Tibial nerve (tissue), 3 donors: ENCODE data around the gene TXN.

Experiments
- CTCF ChIP-seq, 5 experiments: fragments of 200-600 bp in 3 of 5; fragments of 450-650 bp in 2 of 5; sonication (generic) in 3 of 5; IDR thresholded peaks; one replicate each; pipeline ENCODE4 v1.5.1; 2016 to 2019; ENCODE audit warnings: antibody characterized with exemption in 5 of 5, mild to moderate bottlenecking in 3 of 5, moderate library complexity in 2 of 5
- POLR2A ChIP-seq, 2 donors: fragments of 450-650 bp; IDR thresholded peaks; one replicate each; pipeline ENCODE4 v1.6.1; 2017; ENCODE audit warnings: antibody characterized with exemption in 2 of 2, mild to moderate bottlenecking in 2 of 2, moderate library complexity in 2 of 2

DNA sequence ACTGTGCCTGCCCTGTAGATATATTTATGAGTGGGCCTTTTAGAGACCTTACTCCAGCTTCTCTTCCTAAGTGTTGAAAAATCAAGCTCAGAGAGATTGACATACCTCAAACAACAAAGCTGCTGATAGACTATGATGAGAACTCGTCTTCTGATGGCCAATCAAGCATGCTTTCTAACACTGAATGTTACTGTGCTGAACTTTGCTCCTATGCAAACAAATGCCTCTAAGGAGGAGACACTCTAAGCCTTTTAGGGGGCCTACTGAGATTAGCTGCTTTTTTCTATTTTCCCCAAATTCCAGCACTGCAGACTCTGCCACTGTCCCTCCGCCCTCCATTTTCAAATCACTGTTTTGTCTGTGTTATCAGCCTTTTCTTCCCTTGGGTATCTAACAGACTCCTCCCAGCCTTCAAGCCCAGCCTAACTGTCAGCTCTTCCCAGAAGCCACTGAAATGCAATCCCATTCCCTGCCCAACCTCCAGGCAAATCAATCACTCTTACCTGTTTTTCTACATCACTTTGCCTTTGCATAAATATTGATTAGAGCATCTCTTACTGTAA, 41.8 kb upstream of the TXN start:
- no peak for TF ChIP-seq CTCF (IDR thresholded peaks at IDR 0.05)
- no peak for TF ChIP-seq POLR2A (IDR thresholded peaks at IDR 0.05)
